Endothelial cell (in vitro differentiated cells): Measurements from ENCODE around the gene MAP2K3. TPM values are rescaled to one million over a fixed set of nuclear protein-coding genes. Genes with fewer than 3 reads are reported as not detected.
A peak's percentile ranks its signal among the peaks of the same experiment; 100 is the strongest.

Experiments used
- DNase-seq: peaks from one replicate; pipeline ENCODE4 v3.0.0; 2021; ENCODE audit warnings: low spot score
- H3K27ac Mint-ChIP-seq: one replicate; pipeline ENCODE4 v1.8.0; 2021; ENCODE audit warnings: mixed read lengths, inconsistent platforms; ENCODE audit not compliant: unreplicated experiment
- H3K27me3 Mint-ChIP-seq: one replicate; pipeline ENCODE4 v1.8.0; 2021; ENCODE audit warnings: mild to moderate bottlenecking, moderate library complexity, mixed read lengths, inconsistent platforms; ENCODE audit not compliant: unreplicated experiment
- H3K36me3 Mint-ChIP-seq: one replicate; pipeline ENCODE4 v1.8.0; 2021; ENCODE audit warnings: mild to moderate bottlenecking, low read depth, mixed read lengths, inconsistent platforms; ENCODE audit not compliant: unreplicated experiment
- H3K4me1 Mint-ChIP-seq: one replicate; pipeline ENCODE4 v1.8.0; 2021; ENCODE audit warnings: mild to moderate bottlenecking, mixed read lengths, inconsistent platforms; ENCODE audit not compliant: unreplicated experiment
- H3K4me3 Mint-ChIP-seq: one replicate; pipeline ENCODE4 v1.8.0; 2021; ENCODE audit warnings: mild to moderate bottlenecking, mixed read lengths, inconsistent platforms; ENCODE audit not compliant: unreplicated experiment
- H3K9me3 Mint-ChIP-seq: one replicate; pipeline ENCODE4 v1.8.0; 2021; ENCODE audit warnings: mixed read lengths, inconsistent platforms; ENCODE audit not compliant: unreplicated experiment
- total RNA-seq: library from RNA; stranded (reverse); fragmentation: NEBNext Ultra II Directional; extraction: Animal tissue kit (Norgen Biotek cat#: 25700); gene quantifications from one replicate; pipeline ENCODE4 v1.2.1, GENCODE V29; 2021; ENCODE audit not compliant: unreplicated experiment
- TF ChIP-seq, protein P1 (sequence below): fragments of 200-600 bp; sonication (generic); IDR thresholded peaks from one replicate; pipeline ENCODE4 v1.5.0; 2021; ENCODE audit warnings: antibody characterized with exemption; ENCODE audit not compliant: unreplicated experiment

Gene MAP2K3
- total RNA-seq, 1 donor from 2014 or later = 65.8 TPM

DNA sequence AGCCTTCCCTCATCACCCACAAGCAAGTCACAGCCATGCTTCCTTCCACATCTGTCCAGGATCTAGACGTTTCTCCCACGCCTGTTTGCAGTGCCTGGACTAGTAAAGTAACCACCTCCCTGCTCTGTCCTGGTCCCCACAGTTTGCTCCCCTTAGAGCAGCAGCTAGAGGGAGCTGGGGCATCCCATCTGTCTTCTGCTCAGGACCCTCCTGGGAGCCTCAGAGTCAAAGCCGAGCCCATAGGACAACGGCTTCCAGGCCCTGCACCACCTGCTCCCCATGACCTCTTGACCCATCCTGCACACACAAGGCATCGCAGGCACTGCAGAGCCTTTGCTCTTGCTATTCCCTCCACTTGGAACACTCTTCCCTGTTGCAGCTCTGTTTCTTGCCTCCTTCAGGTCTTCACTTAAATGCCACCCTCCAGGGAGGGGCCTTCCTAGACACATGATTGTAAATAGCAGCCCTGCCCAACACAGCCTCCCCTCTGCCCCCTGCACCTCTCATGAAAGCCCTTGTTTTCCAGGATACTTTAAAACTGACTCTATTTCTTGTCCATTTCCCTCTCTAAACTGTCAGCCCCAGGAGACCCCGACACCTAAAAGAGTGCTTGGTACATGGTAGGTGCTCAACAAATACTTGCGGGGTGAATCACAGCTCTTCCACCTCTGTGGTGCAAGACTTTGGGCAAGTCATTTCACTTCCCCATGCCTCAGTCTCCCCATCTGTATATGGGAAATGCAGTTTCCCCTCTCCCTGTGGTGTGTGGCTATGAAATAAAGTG, 34.4 kb upstream of the MAP2K3 start:
- no peaks in the 10 kb centered on the region for H3K9me3 Mint-ChIP-seq
- peaks cover 6% of the 10 kb centered on the region for H3K36me3 Mint-ChIP-seq
- TF ChIP-seq, protein P1, sequence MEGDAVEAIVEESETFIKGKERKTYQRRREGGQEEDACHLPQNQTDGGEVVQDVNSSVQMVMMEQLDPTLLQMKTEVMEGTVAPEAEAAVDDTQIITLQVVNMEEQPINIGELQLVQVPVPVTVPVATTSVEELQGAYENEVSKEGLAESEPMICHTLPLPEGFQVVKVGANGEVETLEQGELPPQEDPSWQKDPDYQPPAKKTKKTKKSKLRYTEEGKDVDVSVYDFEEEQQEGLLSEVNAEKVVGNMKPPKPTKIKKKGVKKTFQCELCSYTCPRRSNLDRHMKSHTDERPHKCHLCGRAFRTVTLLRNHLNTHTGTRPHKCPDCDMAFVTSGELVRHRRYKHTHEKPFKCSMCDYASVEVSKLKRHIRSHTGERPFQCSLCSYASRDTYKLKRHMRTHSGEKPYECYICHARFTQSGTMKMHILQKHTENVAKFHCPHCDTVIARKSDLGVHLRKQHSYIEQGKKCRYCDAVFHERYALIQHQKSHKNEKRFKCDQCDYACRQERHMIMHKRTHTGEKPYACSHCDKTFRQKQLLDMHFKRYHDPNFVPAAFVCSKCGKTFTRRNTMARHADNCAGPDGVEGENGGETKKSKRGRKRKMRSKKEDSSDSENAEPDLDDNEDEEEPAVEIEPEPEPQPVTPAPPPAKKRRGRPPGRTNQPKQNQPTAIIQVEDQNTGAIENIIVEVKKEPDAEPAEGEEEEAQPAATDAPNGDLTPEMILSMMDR = no peak
- peak overlapping the region; percentile 58 for H3K27ac Mint-ChIP-seq
- DNase-seq = no peak
- H3K4me1 Mint-ChIP-seq = peaks cover 7% of the 10 kb centered on the region
- peak overlapping the region; percentile 33 for H3K4me3 Mint-ChIP-seq
- peaks cover 27% of the 10 kb centered on the region for H3K27me3 Mint-ChIP-seq

DNA sequence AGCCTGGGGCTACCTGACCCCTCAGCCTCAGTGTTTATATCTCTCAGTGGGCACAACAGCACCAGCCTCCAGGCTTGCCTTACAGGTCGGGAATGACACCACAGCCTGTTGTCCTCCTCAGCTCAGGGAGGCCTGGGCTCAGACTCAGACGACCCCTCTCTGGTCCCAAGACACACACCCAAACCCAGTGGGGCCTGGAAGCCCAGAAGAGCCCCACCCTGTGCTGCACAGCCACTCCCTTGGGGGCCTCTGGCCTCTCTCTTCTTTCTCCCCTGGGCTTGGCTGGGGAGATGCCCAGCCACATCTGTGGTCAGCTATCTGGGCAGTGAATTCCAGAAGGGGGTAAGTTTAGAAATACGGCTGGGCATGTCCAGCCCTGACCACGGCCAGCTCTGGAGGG, 33.7 kb upstream of the MAP2K3 start:
- Mint-ChIP-seq H3K4me3 (peak overlapping the region; percentile 33), H3K9me3 (no peaks in the 10 kb centered on the region), H3K27ac (no peak overlapping the region), H3K4me1 (peaks cover 7% of the 10 kb centered on the region), H3K36me3 (peaks cover 6% of the 10 kb centered on the region), H3K27me3 (peaks cover 25% of the 10 kb centered on the region)
- DNase-seq = no peak
- TF ChIP-seq, protein P1 = no peak

DNA sequence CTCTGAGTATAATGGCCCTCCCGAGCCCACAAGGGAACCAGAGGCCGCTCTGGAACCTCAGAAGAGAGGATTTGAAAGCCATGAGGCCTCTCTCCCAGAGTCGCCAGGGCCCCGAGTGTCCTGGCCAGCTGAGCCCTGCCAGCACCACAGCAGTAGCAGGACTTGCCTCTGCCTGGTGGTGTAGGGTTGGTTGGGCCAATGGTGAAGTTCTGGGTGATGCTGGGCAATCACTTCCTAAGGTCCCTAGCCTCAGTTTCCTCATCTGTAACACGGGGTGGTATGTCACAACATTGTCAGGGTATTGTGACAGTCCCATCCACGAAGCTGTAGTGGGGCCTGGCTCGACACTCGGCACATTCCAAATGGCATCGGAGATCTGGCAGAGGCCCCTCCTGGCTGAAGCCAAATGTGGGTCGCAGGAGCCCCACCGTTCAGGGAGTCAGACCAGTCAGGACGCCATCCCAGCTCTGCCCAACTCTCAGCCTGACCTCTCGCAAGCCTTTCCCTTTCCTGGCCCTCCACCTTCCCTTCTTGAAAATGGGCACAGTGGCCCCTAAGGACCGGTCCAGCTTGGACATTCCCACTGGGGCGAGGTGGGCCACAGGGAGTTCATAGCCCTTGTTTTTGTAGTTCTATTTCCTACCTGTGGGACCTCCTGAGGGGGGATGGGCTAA, 33.0 kb upstream of the MAP2K3 start:
- no peak overlapping the region for H3K4me3 Mint-ChIP-seq
- TF ChIP-seq, protein P1 = no peak
- H3K36me3 Mint-ChIP-seq = peaks cover 6% of the 10 kb centered on the region
- peaks cover 7% of the 10 kb centered on the region for H3K4me1 Mint-ChIP-seq
- no peak for DNase-seq
- no peak overlapping the region for H3K27ac Mint-ChIP-seq
- no peaks in the 10 kb centered on the region for H3K9me3 Mint-ChIP-seq
- peaks cover 23% of the 10 kb centered on the region for H3K27me3 Mint-ChIP-seq

DNA sequence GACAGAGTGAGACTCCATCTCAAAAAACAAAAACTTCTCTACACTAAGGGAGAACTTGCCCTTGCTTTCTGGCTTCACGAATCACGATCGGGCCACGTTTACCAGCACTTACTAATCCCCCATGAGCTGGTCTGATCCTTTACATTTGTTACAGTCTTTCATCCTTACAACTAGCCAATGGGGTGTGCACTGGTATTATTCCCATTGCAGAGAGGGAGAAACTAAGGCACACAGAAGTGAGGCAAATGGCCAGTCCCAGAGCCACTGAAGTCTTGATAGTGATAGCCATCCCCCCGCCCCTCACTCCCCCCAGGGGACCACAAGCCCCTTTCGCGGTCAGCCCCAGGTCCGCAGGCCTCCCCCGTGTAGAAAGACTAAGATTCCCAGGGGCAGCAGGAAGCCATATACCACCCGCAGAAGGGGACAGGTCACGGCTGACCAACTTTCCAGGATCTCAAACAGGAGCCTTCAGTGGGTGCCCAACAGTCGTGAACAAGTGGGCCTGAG, 32.2 kb upstream of the MAP2K3 start:
- no peak for DNase-seq
- no peak overlapping the region for H3K27ac Mint-ChIP-seq
- TF ChIP-seq, protein P1 = no peak
- H3K36me3 Mint-ChIP-seq = peaks cover 6% of the 10 kb centered on the region
- peaks cover 7% of the 10 kb centered on the region for H3K4me1 Mint-ChIP-seq
- peak overlapping the region; percentile 88 for H3K4me3 Mint-ChIP-seq
- peaks cover 21% of the 10 kb centered on the region for H3K27me3 Mint-ChIP-seq
- H3K9me3 Mint-ChIP-seq = no peaks in the 10 kb centered on the region
